Hematopoietic multipotent progenitor cell treated with erythropoietin and hydrocortisone succinate and interleukin-3 and kit ligand, for 4 days (in vitro differentiated cells): ENCODE measurements around the gene CAMTA1.
A peak's percentile ranks its signal among the peaks of the same experiment; 100 is the strongest.

Experiments used
- DNase-seq: peaks from one replicate; pipeline ENCODE4 v3.0.0-alpha.2; 2015

Gene CAMTA1

DNA sequence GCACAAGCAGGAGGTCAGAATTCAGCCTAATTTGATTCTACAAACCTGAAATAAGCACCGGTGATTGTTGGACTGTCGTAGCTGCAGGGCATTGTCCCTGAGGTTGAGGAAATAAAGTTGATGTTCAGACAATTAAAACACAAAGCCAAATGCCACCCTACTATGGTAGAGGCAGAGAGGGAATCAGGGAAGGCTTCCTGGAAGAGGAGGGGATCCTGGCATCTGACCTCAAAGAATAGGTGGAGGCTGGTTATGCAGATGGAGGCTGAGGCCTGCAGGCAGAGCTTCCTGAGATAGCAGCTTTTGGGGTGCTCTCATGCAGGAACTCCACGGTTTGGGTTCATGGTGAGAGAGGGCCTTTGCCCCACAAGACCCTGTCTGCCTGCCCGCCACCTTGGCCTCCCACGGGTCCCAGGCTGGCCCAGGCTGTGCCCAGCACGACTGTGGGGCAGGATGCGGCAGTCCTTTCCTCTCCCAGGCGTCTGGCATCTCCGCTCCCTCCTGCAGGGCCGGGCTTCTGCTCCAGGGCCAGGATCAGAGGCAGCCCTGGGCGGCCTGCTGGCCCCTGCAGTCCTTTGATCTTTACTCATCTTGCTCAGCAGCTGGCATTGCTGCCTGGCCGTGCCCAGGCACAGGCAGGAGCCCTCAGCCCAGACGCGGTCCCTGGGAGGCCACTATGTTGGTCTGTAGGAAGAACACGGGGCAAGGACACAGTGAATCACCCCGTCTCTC lies 851.7 kb downstream of the CAMTA1 start:
- no peak for DNase-seq

DNA sequence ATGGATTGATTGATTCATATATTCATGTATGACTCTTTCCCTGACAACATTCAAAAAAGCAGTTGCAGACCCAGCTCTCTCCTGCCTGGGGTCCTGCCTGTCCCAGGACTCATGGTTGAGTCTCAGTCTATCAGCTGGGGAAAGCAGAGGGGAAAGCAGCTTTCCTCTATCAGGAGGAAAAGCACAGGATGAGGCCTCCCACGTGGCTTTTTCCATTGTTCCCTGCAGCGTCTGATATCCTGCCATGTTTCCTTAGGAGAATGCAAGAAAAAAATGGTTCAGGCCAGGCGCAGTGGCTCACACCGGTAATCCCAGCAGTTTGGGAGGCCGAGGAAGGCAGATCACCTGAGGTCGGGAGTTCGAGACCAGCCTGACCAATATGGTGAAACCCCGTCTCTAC lies 852.8 kb downstream of the CAMTA1 start:
- DNase-seq: no peak

DNA sequence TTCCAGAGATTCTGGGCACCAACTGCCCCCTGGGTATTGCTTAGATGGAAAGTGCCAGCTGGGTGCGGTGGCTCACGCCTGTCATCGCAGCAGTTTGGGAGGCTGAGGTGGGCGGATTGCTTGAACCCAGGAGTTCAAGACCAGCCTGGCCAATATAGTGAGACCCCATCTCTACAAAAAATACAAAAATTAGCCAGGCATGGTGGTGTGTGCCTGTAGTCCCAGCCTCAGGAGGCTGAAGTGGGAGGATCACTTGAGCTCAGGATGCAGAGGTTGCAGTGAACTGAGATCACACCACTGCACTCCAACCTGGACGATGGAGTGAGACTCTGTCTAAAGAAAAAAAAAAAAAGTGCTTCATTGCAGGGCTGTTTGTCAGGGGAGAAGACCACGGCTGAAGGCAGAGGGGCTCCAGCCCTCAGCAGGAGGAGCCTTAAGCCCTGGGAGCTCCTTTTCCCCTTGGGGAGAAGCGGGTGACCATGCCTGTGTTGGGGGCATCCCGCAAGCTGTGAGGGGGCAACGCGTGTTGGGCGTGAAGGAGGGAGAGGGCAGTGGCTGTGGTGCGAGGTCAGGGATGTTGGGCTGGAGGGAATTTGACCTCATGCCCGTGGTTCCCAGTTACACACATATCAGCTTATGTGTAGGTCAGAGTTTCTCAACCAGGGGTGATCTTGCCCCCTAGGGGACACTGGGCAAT lies 854.3 kb downstream of the CAMTA1 start:
- DNase-seq: no peak

DNA sequence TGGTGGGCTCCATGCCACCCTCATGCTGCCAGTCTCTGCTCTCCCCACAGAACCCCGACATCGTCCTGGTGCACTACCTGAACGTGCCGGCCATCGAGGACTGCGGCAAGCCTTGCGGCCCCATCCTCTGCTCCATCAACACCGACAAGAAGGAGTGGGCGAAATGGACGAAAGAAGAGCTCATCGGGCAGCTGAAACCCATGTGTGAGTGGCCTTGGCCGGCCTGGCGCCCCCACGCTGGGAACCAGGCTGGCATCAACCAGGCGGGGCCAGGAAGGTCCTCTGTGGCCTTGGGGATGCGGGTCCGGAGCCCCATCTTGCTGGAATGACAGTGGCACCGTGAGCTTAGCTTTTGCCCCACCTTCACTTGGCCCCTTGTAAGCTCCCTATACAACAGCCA lies 855.1 kb downstream of the CAMTA1 start:
- DNase-seq: no peak

DNA sequence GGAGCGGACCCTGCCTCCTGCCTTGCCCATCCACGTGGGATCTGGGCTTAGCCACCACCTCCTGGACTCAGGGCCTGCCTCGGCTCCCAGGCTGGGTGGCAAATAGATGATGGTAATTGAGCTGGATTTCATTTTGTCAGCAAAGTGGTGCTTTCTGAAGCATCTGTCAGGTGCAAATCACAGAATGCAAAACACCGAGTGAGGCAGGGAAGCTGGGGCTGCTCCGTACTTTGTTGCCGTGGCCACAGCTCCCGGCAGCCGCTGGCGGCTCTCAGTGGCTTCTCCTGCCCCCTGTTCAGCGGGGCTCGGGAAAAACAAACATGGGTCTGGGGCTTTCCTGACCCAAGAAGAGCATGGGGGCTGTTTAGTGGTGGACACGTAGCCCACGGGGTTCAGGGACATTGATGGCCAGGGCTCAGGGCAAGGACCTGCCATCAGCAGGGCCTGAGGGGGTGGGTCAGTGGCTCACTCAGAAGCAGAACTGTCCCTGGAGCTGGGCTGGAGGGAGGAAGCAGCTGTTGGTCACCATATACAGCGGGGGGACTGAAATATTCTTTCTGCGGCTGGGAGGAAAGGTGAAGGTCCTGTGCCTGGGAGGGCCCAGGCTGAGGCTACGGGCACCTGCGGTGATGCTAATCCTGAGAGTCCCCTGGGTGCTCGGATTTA lies 855.8 kb downstream of the CAMTA1 start:
- no peak for DNase-seq

DNA sequence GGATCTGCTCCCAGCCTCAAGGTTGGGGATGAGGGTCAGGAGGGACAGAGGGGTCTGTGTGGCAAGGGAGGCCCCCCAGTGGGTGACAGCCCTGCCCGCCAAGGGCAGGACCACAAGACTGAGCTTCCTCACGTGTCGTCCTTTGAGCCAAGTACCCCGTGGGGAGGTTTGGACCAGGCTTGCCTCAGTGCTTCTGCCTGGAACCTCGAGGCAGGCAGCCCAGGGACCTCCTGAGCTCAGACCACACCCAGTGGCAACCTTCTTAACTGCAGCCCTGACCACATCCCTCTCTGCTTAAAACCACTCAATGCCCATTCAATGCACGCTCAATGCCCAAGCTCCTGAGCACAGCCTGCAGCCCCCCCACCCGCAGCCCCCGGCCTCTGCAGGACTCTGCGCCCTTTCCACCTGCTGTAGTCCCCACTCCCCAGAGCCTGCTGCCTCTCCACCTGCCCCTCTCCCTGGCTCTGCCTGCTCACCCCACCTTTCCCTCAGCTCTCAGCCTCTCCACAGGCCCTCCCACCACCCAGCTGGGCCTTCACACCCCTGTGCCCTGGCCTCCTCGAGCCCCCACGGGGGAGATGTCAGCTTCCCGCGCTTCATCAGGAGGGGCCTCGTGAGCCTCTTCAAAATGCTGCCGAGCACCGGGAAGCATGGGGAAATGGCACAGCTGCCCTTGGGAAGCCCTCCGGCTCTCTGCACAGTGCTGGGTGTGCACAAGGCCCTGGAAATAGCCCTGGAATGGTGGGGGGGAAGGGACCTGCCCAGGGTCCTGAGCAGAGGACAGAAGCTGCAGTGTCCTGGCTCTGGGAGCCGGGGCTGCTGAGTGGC lies 856.5 kb downstream of the CAMTA1 start:
- peak; percentile 32 for DNase-seq

DNA sequence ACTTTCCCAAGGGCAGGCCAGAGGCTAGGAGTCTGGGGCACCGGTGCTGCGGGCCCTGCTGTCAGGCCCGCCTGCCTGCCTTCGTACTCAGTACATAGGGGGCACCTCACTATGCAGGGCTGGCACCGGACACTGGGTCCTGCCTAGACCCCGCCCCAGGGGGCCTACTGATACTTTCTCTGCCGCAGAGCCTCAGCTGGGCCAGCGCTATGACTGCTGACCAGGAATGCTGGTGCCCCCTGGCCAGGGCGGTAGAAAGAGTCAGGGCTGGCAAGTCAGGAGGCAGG lies 857.1 kb downstream of the CAMTA1 start:
- no peak for DNase-seq

DNA sequence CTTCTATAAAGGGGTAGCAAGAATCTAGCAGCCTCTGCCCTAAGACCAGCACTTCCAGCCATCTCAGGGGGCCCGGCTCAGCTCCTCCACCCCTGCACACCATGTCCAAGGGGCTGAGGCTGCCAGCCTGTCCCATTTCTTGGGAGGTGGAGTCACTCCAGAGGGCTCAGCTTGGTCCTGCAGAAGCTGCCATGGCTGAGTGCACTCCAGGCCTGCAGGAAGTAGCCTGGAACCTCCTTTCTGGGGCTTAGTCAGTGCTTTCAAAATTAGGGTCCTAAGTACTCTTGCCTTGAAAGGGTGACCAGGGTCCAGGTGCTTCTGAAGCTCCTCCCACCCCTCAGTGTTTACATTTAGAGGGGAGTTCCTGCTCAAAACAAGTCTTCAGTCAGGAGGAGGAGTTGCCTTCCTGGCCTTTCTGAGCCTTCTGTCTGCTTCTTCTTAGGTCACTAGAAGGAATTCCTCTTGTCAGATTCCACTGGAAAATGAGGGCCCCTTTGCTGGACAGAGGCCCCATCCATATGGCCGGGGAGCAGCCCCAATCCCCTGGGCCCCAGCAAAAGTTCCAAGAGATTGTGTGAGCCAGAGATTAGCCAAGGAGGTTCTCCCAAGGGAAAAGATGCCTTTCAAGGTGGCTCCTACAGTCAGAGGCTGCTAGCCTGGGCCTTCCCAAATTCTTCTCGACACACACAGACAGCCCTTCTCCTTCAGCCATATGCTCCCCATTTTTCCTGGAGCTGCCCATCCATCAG lies 857.7 kb downstream of the CAMTA1 start:
- DNase-seq: no peak

DNA sequence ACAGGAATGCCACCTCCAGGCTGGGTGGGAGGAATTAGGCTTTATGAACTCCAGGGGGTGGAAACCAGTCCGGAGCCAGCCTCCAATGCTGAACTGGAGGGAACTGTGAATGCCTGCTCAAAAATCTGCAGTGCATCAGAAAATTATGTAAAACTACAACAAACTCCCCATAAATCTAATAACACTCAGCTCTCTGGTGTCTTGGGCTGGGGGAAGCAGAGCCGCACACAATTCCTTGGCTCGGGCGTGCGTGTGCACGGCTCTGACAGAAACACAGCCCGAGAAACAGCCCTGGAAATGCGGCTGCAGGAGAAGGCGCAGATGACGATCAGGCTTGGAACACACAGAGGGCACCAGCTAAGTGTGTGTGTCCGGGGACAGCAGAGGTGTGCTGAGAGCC lies 858.3 kb downstream of the CAMTA1 start:
- DNase-seq: no peak

DNA sequence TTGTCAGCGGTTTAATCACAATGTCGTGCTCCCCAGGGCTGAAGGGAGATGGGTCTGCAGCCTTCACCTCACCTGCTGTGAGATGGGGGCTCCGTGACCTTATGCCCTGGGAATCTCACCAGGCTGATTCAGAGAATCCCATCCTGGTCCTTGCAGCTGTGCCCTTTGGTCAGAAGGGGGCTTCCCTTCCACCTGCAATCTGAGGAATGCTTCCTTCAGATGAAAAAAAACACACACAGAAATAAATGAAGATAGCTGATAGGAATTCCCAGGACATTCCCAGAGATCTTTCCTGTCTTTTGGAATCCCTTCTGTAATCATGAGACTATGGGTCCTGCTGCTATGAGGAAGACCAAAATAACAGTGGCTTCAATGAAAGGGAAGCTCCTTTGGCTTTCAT lies 858.8 kb downstream of the CAMTA1 start:
- no peak for DNase-seq

DNA sequence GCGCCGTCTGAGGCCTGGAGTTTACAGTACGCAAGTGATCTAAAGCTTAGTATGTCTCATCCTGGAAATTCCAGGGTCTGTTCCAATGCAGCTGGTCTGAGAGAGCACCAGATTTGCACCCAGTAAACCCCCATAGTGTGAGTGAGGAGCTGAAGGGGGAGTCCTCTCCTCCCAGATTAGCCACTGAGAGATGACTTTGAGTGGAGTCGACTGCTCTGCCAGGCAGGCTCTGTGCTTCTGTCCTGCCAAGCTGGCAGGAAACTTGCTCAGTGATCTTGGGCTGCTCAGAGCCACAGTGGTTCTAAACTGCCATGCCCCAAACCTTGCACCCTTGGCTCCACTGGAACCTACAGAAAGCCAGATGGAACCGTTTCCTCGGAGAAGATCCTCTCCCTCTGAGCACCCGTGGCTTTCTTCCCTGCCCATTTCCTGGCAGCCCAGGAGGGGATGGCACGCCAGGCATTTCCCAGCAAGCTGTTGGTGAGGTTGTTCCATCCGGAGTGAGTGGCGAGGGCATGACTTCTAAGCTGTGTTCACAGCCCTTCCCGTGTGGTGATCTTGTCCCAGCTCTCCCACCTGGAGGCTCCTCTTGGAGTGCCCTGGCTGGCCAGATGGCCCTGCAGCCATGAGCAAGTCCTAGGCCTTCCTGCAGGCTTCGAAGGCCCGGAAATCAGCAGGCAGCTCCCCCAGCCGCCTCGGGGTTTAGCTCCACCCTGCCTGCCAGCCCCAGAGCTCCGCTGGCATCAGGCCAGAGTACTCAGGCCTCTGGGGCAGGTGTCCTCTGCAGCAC lies 859.9 kb downstream of the CAMTA1 start:
- peak; percentile 80 for DNase-seq

DNA sequence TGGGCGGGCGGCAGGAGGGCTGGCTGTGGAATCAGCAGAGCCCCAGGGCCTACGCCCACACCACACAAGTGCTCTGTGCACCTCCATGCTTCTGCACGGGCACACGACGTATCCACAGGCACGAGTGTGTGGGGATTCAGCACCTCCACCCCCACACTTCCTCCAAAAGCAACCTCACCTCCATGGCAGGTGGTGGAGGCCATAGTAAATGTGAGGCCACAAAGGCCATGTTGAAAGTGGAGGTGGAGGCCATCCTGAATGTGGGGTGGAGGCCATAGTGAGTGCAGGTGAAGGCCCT lies 860.4 kb downstream of the CAMTA1 start:
- no peak for DNase-seq

DNA sequence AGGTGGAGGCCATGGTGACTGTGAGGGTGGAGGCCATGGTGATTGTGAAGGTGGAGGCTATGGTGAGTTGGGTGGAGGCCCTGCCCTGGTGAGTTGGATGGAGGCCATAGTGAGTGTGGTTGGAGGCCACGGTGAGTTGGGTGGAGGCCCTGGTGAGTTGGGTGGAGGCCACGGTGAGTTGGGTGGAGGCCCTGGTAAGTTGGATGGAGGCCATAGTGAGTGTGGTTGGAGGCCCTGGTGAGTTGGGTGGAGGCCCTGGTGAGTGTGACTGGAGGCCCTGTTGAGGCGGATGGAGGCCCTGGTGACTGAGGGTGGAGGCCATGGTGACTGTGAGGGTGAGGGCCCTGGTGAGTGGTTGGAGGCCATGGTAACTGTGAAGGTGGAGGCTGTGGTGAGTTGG lies 860.9 kb downstream of the CAMTA1 start:
- no peak for DNase-seq

DNA sequence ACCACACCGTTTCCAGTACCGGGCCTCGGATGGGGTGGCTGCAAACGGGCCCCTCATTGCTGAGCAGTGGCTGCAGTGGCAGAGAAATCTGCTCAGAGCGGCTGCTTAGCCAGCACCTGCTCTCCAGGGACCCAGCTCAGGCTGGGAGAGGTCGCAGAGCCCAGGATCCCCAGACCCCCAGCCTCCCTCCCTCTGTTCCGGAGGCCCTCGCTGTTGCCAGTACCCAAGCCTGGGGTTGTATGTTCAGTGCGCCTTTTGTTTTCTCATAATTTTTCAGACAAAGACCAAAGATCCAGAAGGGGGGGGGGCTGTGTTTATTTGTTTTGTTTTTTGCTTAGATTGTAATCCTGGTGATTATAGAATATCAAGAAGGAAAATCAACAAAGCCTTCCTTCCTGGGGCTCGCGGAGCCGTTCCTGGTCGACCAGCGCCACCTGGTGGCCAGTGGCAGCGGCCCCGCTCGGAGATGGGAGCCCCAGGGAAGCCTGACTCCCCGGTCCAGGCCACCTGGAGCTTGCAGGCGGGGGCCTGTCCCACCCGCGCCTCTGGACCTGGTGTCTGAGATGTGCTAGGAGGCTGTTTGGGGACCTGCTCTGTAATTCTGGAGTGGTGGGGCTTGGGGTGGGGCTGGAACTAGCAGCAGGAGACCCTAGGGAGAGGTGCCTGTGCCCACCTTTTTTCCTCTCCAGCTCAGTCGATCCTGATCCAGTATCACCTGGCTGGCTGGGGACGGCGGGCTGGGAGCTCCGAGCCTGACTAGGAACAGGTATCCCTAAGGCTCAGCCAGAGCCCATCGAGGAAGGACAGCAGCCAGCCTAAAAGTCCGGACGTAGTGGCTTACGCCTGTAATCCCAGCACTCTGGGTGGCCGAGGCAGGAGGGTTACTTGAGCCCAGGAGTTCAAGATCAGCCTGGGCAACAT lies 862.0 kb downstream of the CAMTA1 start:
- peak; percentile 74 for DNase-seq

DNA sequence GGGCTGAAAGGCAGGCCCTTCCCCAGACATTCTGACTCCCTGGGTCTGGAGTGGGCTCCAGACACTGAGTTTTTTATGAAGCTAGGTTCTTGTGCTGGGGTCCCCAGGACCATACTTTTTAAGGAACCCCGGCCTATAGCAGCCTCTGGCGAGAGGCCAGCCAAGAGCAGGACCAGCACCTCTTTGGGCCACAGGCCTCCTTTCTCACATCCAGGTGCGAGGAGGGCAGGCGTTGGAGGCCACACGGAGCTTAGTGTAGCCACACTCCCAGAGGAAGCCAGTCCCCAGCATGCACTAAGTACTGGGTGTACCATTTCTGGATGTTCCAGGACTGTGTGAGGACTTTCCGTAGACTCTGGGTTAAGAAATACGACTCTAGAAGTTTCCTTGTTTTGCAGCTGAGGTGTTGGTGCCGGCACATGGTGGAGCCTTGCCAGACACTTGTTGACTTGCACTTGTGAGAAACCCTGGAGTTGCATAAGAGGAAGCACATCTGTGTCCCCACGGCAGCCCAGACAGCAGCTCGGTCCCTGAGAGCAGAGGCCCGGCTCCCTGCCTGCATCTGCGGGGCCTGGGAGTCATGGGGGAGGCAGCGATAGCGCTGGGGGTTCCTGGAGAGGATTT lies 863.6 kb downstream of the CAMTA1 start:
- DNase-seq: peak; percentile 89

DNA sequence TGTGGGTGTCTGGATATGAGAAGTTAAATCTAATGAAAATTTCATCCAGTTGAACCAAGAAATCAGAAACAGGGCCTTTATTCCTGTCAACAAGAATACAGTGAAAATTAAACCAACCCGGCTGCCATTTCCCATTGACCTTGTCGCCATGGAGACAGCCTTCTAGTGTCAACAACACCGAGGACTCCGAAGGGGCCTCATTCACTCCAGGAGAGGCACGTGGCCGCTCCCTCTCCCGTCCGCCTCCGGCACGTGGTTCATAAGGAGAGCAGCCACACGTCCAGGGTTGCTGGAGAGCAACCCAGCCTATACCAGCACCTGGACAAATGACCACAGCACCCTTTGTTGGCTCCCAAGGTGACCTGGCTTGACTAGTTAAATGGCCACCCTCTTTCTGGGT lies 865.5 kb downstream of the CAMTA1 start:
- DNase-seq: no peak

DNA sequence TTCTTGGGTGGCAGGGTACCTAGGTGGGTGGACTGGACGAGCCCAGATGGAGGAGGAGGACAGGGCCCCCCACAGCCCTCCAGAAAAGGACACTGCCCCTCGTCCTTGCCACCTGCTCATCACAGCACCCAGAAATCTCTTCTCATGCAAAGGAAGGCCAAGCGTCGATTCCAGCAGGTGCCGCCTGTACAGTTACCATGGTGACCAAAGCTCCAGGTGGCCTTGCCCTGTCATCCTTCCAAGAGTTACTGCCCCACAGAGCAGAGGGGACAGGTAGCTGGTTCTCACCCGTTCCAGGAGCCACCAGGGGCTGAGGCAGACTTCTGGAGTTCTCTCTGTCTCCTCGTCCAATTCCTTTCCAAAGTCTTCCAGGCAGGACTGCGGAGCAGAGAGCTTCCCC lies 865.9 kb downstream of the CAMTA1 start:
- DNase-seq: no peak

DNA sequence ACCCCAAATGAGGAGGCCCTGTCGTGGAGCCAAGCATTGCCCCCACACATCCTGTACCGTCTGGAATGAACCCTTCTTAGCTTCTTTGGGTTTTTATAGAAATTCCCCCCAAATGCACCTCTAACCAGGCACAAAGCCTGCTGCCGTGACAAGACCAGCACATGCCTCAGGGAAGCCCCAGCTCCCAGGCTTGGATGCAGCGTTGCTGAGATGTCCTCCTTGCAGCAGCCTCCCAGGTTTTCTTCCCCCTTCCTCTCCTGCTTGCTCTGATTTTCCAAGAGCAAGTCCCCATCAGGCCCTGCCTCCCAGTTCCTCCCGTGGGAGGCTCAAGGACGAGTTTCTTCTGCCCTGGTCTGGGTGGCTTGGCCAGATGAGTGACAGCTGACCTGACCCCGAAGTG lies 866.8 kb downstream of the CAMTA1 start:
- DNase-seq: no peak

DNA sequence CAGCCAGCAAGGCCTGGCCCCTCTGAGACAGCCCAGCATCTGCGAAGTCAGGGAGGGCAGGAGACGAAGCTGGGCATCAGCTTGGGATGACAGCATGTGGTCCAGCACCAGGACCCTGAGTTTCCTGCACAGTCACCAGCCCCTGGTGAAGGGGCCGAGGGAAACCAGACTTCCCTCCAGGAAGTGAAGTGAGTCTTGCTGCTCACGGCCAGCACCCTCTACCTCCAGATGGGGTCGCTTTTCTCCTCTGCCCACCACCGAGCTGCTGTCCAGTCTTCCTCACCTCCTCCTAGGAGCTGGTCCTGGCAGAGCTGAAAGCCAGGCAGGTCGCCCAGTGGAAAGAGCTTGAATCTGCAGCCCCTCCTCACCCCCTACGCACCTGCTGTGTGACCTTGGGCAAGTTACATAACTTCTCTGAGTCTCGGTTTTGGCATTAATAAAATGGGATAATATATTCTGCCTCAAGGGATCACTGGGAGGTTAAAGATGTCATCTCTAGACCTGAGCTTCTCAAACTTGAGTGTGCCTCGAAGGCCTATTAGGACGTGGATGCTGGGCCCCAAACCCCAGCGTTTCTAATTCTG lies 867.4 kb downstream of the CAMTA1 start:
- DNase-seq: no peak

DNA sequence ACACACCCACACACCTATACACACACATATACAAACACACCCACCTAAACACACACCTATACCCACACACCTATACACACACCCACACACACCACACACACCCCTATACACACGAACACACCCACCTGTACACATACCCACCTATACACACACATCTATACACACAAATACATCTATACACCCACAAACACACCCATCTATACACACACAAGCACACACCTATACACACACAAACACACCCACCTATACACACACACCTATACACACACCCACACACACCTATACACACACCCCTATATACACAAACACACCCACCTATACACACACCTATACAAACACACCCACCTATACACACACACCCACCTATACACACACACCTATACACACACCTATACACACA lies 869.5 kb downstream of the CAMTA1 start:
- no peak for DNase-seq
